ENCODE results near the gene SPPL2B.

Gene SPPL2B

GRCh38 chr19:2302319-2303210, 25.9 kb upstream of the SPPL2B start:
- DNase-seq, result no peak

GRCh38 chr19:2303211-2303798, 25.2 kb upstream of the SPPL2B start:
- no peak for DNase-seq

GRCh38 chr19:2305452-2306280, 22.8 kb upstream of the SPPL2B start:
- no peak for DNase-seq

DNA sequence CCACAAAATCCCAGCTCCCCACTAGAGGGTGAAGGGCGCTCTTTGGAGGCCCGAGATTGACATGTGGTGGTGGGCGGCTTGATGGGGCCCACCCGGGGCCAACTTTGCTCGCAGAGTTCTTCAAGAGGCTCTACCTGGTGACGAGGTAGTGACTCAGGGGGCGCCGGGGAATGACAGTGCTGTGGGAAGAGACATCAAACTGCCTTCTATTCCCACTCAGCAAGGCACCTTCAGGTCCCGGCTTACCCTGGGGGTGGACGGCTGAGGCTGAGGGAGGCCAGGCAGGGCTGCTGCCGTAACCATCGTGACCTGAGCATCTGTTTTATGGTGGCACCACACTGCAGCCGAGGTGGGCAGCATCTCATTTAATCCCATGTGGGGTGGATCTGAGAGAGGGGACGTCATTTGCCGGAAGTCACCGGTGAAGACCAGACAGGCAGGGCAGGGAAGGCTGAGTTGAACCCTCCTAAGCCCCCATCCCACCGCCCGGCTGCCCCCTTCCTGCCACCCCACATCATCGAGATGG, 22.1 kb upstream of the SPPL2B start:
- DNase-seq, result no peak

DNA sequence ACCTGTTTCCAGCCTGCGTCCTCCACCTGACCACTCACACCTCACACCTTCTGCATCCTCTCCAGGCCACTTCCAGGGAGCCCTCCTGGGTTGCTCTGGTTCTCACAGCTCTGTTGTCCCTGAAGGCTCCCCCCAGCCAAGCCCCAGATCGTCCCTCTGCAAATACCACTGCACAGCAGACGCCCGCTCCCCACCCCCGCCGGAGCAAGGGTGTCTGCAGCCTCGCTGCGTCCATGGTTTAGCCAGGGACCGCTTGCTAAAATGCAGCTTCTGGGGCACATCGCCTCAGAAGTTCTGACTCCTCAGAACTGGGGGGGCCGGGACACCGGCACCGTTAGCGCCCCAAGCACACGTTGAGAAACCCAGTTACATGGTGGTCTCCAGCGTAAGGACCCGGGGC, 21.5 kb upstream of the SPPL2B start:
- DNase-seq, result no peak

DNA sequence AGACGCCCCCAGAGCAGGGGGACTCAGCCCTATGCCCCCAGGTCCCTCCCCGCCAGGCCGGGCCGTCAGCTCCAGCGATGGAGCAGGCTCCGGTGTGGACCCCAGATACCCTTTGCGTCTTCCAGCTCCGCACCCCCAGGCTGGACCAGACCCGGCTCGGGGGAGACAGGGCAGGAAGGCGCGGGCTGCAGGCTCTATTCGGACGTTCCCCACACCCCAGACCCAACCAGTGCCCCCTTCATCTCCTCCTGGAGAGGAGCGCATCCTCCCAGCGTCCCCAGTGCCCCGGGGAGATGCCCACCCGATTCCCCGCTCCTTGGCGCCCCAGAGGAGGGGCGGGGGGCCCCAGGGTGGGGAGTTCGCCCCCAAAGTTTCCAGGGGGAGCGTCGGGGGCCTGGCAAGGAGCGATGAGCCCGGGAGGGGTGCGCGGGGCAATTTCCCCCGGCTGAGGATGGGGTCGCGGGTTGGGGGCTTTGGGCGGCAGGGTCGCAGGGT, 20.9 kb upstream of the SPPL2B start:
- DNase-seq, result no peak

- DNase-seq, result no peak
Observed at GRCh38 chr19:2308114-2308556, 20.3 kb upstream of the SPPL2B start, which contains the start of gene LINGO3. Gene LINGO3, minus strand, starts transcription at chr19:2308154. Its CDS starts 16,378 bp downstream, at chr19:2291776.

DNA sequence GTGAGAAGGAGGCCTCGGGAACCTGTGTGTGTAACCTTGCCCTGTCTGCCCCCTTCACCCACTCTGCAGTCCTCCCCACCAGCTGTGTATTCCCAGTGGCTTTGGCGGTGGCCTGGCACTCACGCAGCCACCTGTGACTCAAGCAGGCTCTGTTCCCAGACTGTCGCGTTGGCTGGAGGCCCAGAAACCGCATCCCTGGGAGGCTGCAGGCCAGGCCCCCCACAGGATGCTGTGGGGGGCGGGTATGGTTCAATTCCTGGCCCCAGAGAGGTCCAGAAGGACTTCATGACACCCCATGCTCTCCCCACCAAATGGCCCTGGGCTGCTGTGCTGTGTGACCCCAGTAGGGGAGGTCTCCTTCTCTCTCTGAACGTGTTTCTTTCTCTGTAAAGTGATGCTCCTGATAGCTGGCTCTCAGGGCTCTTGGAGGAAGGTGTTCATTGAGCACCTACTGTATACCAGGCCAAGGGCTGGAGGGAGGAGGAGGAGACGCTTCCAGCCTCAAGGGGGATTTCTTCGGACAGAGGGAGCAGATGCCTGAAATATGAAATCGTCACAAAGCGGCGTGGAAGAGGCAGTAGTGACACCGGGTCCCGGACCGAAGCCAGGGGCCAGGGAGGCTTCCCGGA, 18.6 kb upstream of the SPPL2B start:
- DNase-seq, result no peak

- DNase-seq, result no peak
Observed at GRCh38 chr19:2311093-2311492, 17.4 kb upstream of the SPPL2B start.

GRCh38 chr19:2312820-2313501, 15.5 kb upstream of the SPPL2B start:
- DNase-seq, result no peak

DNA sequence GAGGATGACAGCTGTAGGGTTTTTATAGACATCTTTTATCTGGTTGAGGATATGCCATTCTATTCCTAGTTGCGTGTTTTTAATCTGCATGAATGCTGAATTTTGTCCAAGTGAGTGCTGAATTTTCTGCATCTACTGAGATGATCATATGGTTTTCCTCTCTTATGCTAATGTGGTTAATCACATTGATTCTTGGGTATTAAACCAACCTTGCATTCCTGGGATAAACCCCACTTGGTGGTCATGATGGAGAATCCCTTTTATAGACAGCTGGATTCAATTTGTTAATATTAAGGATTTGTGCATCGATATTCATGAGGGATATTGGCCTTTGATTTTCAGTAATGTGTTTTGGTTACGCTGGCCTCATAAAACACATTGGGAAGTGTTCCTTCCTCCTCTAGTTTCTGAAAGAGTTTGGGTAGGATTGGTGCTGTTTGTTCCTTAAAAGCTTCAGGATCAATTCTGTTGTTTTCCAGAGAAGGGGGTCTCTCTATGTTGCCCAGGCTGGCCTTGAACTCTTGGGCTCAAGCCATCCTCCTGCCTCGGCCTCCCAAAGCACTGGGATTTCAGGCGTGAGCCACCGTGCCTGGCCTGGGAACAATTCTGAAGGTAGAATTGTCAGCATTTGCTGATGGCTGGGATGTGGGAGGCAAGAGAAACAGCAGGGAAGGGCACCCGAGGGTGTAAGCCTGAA, 13.2 kb upstream of the SPPL2B start:
- no peak for DNase-seq

DNA sequence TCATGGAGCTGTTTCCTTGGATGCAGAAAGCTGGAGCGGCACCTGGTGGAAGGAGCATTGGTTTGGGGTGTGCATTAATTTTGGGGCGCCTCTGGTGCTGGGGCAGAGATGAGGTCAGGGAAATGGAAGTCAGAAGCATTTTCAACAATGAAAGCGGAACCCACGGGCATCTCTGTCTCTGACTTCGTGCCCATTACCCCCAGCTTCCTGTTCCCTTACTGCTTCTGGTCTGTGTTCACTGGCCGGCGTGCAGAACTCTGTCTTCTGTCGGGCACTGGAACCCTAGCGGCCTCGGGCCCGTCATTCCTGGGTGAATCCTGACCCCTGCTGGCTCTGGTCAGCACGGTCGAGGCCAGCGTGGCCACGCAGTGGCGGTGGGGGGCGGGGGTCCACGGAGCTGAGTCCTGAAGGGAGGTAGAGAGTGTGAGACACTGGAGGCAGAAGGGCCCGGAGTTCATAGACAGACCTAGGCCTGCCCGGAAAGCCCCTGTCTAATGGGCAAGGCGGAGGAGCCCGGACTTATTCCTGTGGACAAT, 12.6 kb upstream of the SPPL2B start:
- peak; percentile 59 to 64 for DNase-seq

DNA sequence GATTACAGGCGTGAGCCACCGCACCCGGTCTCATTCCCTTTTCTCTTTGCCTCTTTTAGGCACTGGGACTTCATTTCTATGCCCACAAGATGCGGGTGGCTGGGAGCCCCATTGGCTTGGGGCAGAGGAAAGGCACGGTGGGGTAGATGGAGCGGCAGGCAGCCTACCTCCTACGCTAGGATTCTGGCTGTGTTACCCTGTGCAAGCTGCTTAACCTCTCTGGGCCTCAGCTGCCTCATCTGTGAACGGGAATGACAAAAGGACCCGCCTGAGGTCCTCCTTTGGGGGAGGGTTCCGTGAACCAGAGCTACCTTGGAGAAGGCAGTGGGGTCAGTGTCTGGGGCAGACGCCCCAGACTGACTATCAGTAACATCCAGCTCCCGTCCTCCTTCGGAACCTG, 11.2 kb upstream of the SPPL2B start:
- no peak for DNase-seq

- no peak for DNase-seq
Observed at GRCh38 chr19:2317756-2318155, 10.7 kb upstream of the SPPL2B start.

- DNase-seq, result no peak
Observed at GRCh38 chr19:2318923-2319322, 9.6 kb upstream of the SPPL2B start.

DNA sequence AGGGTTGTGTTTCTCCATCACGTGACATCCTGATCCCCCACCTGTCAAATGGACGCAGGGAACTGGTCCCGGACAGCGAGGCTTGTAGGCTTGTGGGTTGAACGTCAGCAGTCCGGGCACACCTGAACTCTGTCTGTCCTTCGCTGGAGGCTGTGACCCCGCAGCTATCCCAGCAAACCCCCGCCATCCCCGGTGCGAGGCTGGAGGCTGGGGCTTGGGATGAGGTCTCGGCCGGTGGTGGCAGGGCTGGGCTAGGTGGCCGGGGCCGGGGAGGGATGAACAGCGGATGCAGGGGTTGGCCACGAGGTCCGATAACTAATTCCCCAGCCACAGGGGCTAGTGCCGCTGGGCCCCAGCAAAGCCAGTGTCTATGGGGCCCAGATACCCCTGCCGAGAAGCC, 8.9 kb upstream of the SPPL2B start:
- DNase-seq, result no peak

DNA sequence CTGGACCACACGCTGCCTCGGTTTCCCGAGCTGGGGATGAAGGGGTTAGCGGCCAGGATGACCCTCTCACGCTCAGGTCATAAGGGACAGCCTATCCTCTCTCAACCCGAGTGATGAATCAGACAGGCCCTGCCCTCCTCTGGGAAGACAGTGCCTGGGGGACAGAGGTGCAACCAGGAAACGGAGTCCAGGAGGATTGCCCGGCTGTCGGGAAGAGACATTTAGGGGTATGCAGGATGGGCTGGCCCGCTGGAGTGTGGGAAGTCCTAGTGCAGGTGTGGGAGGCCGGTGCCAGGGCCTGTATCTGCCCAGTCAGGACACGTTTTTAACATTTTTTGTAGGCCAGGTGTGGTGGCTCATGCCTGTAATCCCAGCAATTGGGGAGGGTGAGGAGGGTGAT, 8.4 kb upstream of the SPPL2B start:
- no peak for DNase-seq

GRCh38 chr19:2320939-2321338, 7.5 kb upstream of the SPPL2B start:
- DNase-seq, result no peak

GRCh38 chr19:2321565-2322283, 6.8 kb upstream of the SPPL2B start:
- DNase-seq, result no peak

GRCh38 chr19:2323707-2324106, 4.8 kb upstream of the SPPL2B start:
- DNase-seq, result no peak
